Measurements from ENCODE around the gene NOC3L. TPM values are rescaled to one million over a fixed set of nuclear protein-coding genes. Genes with fewer than 3 reads are reported as not detected.

NOC3L gene
- total and polyA plus RNA-seq, 9 of the 15 experiments (the other 6 are each of a cell fraction or from before 2014, with no cell fraction given): 23.8 to 57.6 (median 32.6) TPM

- TF ChIP-seq BCLAF1 (IDR thresholded peaks at IDR 0.05; ENCODE audit: borderline replicate concordance in 1 of 2, control insufficient read depth in 1 of 2, low read depth in 2 of 2, low read length in 1 of 2): no peak
Measured at GRCh38 chr10:94287336-94287735, 75.4 kb downstream of the NOC3L start (continued).

- no peak overlapping the region for H3K9ac ChIP-seq (ENCODE audit: insufficient read depth in 1 of 2, low read depth in 2 of 2, low read length in 2 of 2)
- H3K9me1 ChIP-seq (ENCODE audit: control insufficient read depth, insufficient read depth, low read length): no peaks in the 10 kb centered on the region
- CTCF ChIA-PET (ENCODE audit: low intra/inter-chr PET ratio): no interaction called here
- no peak for DNase-seq (ENCODE audit: extremely low read depth in 1 of 4, low spot score in 3 of 4)
- H3K4me2 ChIP-seq (ENCODE audit: insufficient read depth, low read length): no peak overlapping the region
- WGBS (ENCODE audit: insufficient coverage, low coverage, missing lambda C conversion rate): 0% methylated on average over 2 of the region's 4 CpGs
- H3K27me3 ChIP-seq (ENCODE audit: control insufficient read depth in 2 of 2, insufficient read depth in 2 of 2, low read length in 2 of 2): peaks cover 0 to 8% of the 10 kb centered on the region in 2 experiments; a peak in 3 of 5 replicates
- no peaks in the 10 kb centered on the region for H3K79me2 ChIP-seq (ENCODE audit: control insufficient read depth, insufficient read depth, low read length)
- FAIRE-seq: no peak
- H2AFZ ChIP-seq (ENCODE audit: low read depth, low read length): no peak overlapping the region
- in situ Hi-C loops (cut with MboI): no loop called here
- TF ChIP-seq GTF2B (IDR thresholded peaks at IDR 0.05; ENCODE audit: extremely low read depth, insufficient read length): no peak
- TF ChIP-seq FOXA3 (CRISPR knock-in tag; conservative IDR thresholded peaks at IDR 0.05 in 1 of 2, IDR thresholded peaks at IDR 0.05 in 1 of 2): no peak
- no peak for TF ChIP-seq C11orf30 (IDR thresholded peaks at IDR 0.05; ENCODE audit: low read depth)
- no peak for TF ChIP-seq PML (IDR thresholded peaks at IDR 0.05; ENCODE audit: low read length)
- TF ChIP-seq SP1 (CRISPR knock-in tag; IDR thresholded peaks at IDR 0.05): no peak
- no peak for TF ChIP-seq TBL1XR1 (IDR thresholded peaks at IDR 0.05; ENCODE audit: low read length in 2 of 2)
- no peak for TF ChIP-seq ZNF263 (CRISPR knock-in tag; IDR thresholded peaks at IDR 0.05; ENCODE audit: borderline replicate concordance)
- TF ChIP-seq ZSCAN29 (IDR thresholded peaks at IDR 0.05): no peak
- no peak for TF ChIP-seq ZBTB33 (CRISPR knock-in tag; IDR thresholded peaks at IDR 0.05)
- TF ChIP-seq POLR2AphosphoS5 (IDR thresholded peaks at IDR 0.05; ENCODE audit: control insufficient read depth, insufficient read depth, low read depth, low read length): no peak
- no peak for TF ChIP-seq SNIP1 (IDR thresholded peaks at IDR 0.05; ENCODE audit: low read depth)
- no peak for ATAC-seq
- intact Hi-C loops (cut with micrococcal nuclease): no loop called here
- no peak overlapping the region for H3K4me3 ChIP-seq
- no peaks in the 10 kb centered on the region for H3K9me3 ChIP-seq (replicated peaks; ENCODE audit: control insufficient read depth, insufficient read depth, low read depth, low read length)
- POLR2A ChIA-PET: no interaction called here
- BruUV-seq (replicated peaks): no TSS peak
- H3K27ac ChIP-seq (ENCODE audit: extremely low read depth, low read depth, low read length): no peak overlapping the region
- no peaks in the 10 kb centered on the region for H3K4me1 ChIP-seq (replicated peaks in 1 of 2; ENCODE audit: control insufficient read depth in 2 of 2, insufficient read depth in 2 of 2, low read length in 2 of 2)
- no peaks in the 10 kb centered on the region for H4K20me1 ChIP-seq (replicated peaks; ENCODE audit: control insufficient read depth, insufficient read depth, low read length)
- no peaks in the 10 kb centered on the region for H3K36me3 ChIP-seq (ENCODE audit: control insufficient read depth, insufficient read depth, low read length)
Measured at GRCh38 chr10:94286901-94287300, 75.8 kb downstream of the NOC3L start.
